Mucosa of rectum (tissue), 2 donors: Measurements from ENCODE around the gene GINS3.

ENCODE experiments used
- H3K27ac ChIP-seq, 2 donors: one replicate each; pipeline ENCODE4 v1.7.0; 2013; ENCODE audit warnings: inconsistent platforms in 2 of 2, low read depth in 2 of 2, low read length in 2 of 2
- H3K27me3 ChIP-seq, 2 donors: one replicate each; pipeline ENCODE4 v1.7.0; 2013; ENCODE audit warnings: low read length in 2 of 2; ENCODE audit not compliant: control insufficient read depth in 2 of 2, insufficient read depth in 2 of 2
- H3K36me3 ChIP-seq, 2 donors: one replicate each; pipeline ENCODE4 v1.7.0; 2013; ENCODE audit warnings: low read length in 2 of 2; ENCODE audit not compliant: control insufficient read depth in 2 of 2, insufficient read depth in 2 of 2
- H3K4me1 ChIP-seq, 2 donors: one replicate each; pipeline ENCODE4 v1.7.0; 2013; ENCODE audit warnings: low read length in 2 of 2, mild to moderate bottlenecking in 1 of 2; ENCODE audit not compliant: control insufficient read depth in 2 of 2, insufficient read depth in 2 of 2
- H3K4me3 ChIP-seq, 2 donors: one replicate each; pipeline ENCODE4 v1.7.0; 2013; ENCODE audit warnings: low read length in 2 of 2
- H3K9ac ChIP-seq, 2 donors: one replicate each; pipeline ENCODE4 v1.7.0; 2013; ENCODE audit warnings: low read length in 2 of 2, low read depth in 1 of 2, mild to moderate bottlenecking in 1 of 2
- H3K9me3 ChIP-seq, 2 donors: one replicate each; pipeline ENCODE4 v1.7.0; 2013; ENCODE audit warnings: low read length in 2 of 2; ENCODE audit not compliant: control insufficient read depth in 2 of 2
- donor health status: healthy.
- donor health status: Normal muscosa, but diverticular disease.

The GINS3 gene

GRCh38 chr16:58365623-58366022, 26.6 kb upstream of the GINS3 start:
- H3K27me3 ChIP-seq, result peaks cover 0 to 7% of the 10 kb centered on the region in 2 donors
- no peaks in the 10 kb centered on the region for H3K9me3 ChIP-seq
- no peak overlapping the region for H3K9ac ChIP-seq
- H3K27ac ChIP-seq, result no peak overlapping the region
- no peak overlapping the region for H3K4me3 ChIP-seq
- H3K36me3 ChIP-seq, result no peaks in the 10 kb centered on the region
- H3K4me1 ChIP-seq, result no peaks in the 10 kb centered on the region

DNA sequence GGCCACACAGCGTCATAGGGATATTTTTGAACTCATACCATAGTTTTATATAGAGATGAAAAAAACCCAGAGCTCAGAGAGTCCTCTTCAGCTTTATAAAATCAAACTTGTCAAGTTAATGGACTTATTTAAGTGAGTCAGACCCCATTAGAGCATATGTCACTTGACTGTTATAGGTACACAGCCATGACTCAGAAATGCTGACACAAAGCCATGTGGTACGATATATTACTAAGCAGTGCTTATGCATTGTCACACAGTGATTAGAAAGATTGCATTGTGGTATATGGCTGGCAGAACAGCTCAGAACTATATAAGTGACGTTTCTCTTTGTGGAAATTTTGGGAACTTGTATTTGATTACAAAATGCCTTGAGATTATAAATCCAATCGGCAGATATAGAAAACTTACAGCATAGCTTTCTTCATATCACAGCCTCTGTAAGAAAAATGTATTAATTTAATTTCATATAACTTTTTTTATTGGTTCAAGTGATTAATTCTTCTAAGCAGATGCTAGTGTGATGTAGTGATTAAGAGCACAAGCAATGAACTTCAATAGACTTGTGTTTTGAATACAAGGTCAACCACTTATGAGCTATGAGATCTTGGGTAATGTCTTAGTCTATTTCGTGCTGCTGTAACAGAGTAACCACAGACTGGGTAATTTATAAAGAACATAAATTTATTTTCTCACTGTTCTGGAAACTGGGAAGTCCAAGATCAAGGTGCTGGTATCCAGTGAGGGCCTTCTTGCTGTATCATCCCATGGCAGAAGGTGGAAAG, 25.8 kb upstream of the GINS3 start:
- H3K27ac ChIP-seq, result no peak overlapping the region
- no peaks in the 10 kb centered on the region for H3K9me3 ChIP-seq
- H3K4me3 ChIP-seq, result no peak overlapping the region
- no peaks in the 10 kb centered on the region for H3K36me3 ChIP-seq
- peaks cover 0 to 8% of the 10 kb centered on the region in 2 donors for H3K27me3 ChIP-seq
- no peaks in the 10 kb centered on the region for H3K4me1 ChIP-seq
- H3K9ac ChIP-seq, result no peak overlapping the region

- Histone ChIP-seq H3K9ac (no peak overlapping the region), H3K36me3 (no peaks in the 10 kb centered on the region), H3K4me3 (no peak overlapping the region), H3K4me1 (no peaks in the 10 kb centered on the region), H3K27me3 (peaks cover 0 to 8% of the 10 kb centered on the region in 2 donors), H3K27ac (no peak overlapping the region), H3K9me3 (no peaks in the 10 kb centered on the region)
Measured at GRCh38 chr16:58367252-58367651, 25.0 kb upstream of the GINS3 start.

GRCh38 chr16:58371841-58372240, 20.4 kb upstream of the GINS3 start:
- H3K4me3 ChIP-seq, result no peak overlapping the region
- peaks cover 3 to 7% of the 10 kb centered on the region in 2 donors for H3K27me3 ChIP-seq
- no peak overlapping the region for H3K9ac ChIP-seq
- no peak overlapping the region for H3K27ac ChIP-seq
- H3K9me3 ChIP-seq, result no peaks in the 10 kb centered on the region
- no peaks in the 10 kb centered on the region for H3K36me3 ChIP-seq
- no peaks in the 10 kb centered on the region for H3K4me1 ChIP-seq

DNA sequence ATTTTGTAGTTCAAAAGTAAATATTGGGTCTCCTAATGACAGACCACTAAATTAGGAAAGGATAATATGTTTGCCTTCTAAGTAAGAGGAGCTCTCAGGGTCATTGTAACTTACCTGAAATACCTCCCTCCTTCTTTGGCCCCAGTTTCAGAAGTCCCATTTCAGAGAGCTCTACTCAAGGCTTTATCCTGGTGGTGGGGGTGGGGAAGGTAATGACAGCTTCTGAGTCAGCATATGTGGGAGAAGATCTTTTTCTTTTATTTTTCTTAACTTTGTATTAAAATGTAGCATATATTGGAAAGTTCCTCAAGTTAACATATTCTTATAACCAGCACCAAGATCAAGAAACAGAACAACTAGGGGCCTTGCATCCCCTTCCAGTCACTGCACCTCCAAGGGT, 16.9 kb upstream of the GINS3 start:
- Histone ChIP-seq H3K27ac (no peak overlapping the region), H3K9me3 (no peaks in the 10 kb centered on the region), H3K27me3 (peaks cover 3% of the 10 kb centered on the region in 2 donors), H3K36me3 (no peaks in the 10 kb centered on the region), H3K4me1 (no peaks in the 10 kb centered on the region), H3K4me3 (no peak overlapping the region), H3K9ac (no peak overlapping the region)

DNA sequence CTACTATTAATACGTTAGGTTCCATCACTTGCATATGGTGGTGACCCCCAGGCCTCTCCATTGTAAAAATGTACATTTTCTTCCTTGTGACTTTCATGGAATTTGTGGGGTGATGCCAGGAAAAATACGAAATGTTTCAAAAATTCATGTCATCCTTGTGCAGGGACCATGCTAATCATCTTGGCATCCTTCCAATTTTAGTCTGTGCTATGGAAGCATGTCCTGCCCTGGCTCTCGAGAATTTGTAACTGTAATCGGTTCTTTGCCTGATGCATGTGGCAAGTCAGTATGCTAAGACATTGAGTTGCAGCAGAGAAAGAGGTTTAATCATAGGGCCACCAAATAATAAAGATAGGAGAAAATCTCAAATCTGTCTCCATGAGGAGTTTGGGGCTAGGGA, 14.3 kb upstream of the GINS3 start:
- H3K4me3 ChIP-seq, result no peak overlapping the region

GRCh38 chr16:58378401-58378800, 13.9 kb upstream of the GINS3 start:
- Histone ChIP-seq H3K4me1 (no peaks in the 10 kb centered on the region), H3K9me3 (no peaks in the 10 kb centered on the region), H3K9ac (no peak overlapping the region), H3K4me3 (no peak overlapping the region), H3K36me3 (no peaks in the 10 kb centered on the region), H3K27ac (no peak overlapping the region), H3K27me3 (peaks cover 0 to 2% of the 10 kb centered on the region in 2 donors)

More for the DNA sequence above, 14.3 kb upstream of the GINS3 start:
- no peaks in the 10 kb centered on the region for H3K4me1 ChIP-seq
- H3K9me3 ChIP-seq, result no peaks in the 10 kb centered on the region
- H3K9ac ChIP-seq, result no peak overlapping the region
- peaks cover 0 to 3% of the 10 kb centered on the region in 2 donors for H3K27me3 ChIP-seq
- no peak overlapping the region for H3K27ac ChIP-seq
- H3K36me3 ChIP-seq, result no peaks in the 10 kb centered on the region

GRCh38 chr16:58379736-58380135, 12.5 kb upstream of the GINS3 start:
- Histone ChIP-seq H3K36me3 (no peaks in the 10 kb centered on the region), H3K4me1 (no peaks in the 10 kb centered on the region), H3K4me3 (no peak overlapping the region), H3K27ac (no peak overlapping the region), H3K27me3 (no peaks in the 10 kb centered on the region), H3K9ac (no peak overlapping the region), H3K9me3 (no peaks in the 10 kb centered on the region)

DNA sequence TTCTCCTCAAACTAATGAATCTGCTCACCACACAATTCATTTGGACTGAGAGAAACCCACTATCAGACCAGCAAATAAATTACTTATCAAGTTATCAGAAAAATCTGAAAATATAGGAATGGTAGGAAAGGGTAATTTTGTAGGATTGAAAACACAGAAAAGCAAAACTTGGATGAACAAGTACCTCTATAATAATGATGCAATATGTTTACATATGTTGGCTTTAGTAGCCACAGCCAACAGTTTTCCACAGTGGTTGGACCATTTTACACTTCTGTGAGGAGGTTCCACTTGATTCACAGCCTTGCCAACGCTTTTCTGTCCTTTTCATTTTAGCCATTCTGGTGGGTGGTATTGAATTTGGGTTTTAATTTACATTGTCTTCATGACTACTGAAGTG, 10.6 kb upstream of the GINS3 start:
- Histone ChIP-seq H3K9ac (no peak overlapping the region), H3K36me3 (no peaks in the 10 kb centered on the region), H3K4me3 (no peak overlapping the region)

GRCh38 chr16:58384437-58385055, 7.7 kb upstream of the GINS3 start:
- no peaks in the 10 kb centered on the region for H3K27me3 ChIP-seq
- no peak overlapping the region for H3K4me3 ChIP-seq
- H3K9me3 ChIP-seq, result no peaks in the 10 kb centered on the region
- no peak overlapping the region for H3K9ac ChIP-seq
- H3K36me3 ChIP-seq, result no peaks in the 10 kb centered on the region
- H3K4me1 ChIP-seq, result no peaks in the 10 kb centered on the region
- no peak overlapping the region for H3K27ac ChIP-seq

More for the DNA sequence above, 10.6 kb upstream of the GINS3 start:
- Histone ChIP-seq H3K9me3 (no peaks in the 10 kb centered on the region), H3K27me3 (no peaks in the 10 kb centered on the region), H3K27ac (no peak overlapping the region), H3K4me1 (no peaks in the 10 kb centered on the region)
